ENCODE results near the gene SNN.

DNA sequence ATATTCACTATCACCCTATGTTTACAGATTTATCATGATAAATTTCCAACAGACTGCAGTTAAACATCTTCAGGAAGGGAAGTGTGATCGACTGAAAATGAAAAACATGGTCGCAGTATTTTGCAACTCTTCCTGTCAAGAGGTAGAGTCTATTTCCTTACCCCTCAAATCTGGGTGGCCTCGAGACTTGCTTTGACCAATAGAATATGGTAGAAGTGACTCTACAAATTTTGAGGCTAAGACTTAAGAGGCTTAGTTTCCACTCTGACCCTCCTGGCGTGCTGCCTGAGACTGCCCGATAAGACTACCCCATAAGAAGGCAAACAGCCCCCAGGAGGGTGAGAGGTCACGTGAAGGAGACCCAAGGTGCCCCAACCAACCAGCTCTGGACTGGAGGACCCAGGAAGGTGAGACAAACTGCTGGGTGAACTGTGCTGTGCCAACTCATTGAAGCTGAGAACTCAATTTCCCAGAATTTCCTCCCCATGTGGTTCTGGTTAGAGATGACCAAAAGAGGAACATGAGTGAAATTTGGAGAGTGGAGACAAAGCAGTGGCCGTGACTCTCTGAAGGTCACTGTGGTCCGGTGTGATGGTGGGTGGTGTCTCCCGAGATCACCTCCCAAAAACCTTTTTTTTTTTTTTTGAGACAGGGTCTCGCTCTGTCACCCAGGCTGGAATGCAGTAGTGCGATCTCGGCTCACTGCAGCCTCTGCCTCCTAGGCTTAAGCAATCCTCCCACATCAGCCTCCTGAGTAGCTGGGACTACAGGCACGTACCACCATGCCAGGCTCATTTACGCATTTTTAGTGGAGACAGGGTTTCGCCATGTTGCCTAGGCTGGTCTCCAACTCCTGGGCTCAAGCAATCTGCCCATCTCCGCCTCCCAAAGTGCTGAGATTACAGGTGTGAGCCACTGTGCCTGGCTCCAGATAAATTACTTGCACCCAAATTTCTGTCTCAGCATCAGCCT, 43.3 kb upstream of the SNN start:
- TF ChIP-seq, protein P1, sequence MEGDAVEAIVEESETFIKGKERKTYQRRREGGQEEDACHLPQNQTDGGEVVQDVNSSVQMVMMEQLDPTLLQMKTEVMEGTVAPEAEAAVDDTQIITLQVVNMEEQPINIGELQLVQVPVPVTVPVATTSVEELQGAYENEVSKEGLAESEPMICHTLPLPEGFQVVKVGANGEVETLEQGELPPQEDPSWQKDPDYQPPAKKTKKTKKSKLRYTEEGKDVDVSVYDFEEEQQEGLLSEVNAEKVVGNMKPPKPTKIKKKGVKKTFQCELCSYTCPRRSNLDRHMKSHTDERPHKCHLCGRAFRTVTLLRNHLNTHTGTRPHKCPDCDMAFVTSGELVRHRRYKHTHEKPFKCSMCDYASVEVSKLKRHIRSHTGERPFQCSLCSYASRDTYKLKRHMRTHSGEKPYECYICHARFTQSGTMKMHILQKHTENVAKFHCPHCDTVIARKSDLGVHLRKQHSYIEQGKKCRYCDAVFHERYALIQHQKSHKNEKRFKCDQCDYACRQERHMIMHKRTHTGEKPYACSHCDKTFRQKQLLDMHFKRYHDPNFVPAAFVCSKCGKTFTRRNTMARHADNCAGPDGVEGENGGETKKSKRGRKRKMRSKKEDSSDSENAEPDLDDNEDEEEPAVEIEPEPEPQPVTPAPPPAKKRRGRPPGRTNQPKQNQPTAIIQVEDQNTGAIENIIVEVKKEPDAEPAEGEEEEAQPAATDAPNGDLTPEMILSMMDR (IDR thresholded peaks at IDR 0.05; ENCODE audit: low read length), result no peak
- TF ChIP-seq EZH2 (IDR thresholded peaks at IDR 0.05; ENCODE audit: borderline replicate concordance, low read length), result no peak
